Dedifferentiated amniotic fluid mesenchymal stem cell (primary cell): ENCODE measurements around the gene RNASE11.
"Not testable (repeated sequence)": the region's sequence is repeated elsewhere in the genome, so short reads cannot be mapped to it uniquely, and the experiment has no call there.

ENCODE experiments used
- DNase-seq: peaks from one replicate; pipeline ENCODE4 v3.0.0-alpha.2; 2016; ENCODE audit errors: extremely low spot score

The RNASE11 gene

DNA sequence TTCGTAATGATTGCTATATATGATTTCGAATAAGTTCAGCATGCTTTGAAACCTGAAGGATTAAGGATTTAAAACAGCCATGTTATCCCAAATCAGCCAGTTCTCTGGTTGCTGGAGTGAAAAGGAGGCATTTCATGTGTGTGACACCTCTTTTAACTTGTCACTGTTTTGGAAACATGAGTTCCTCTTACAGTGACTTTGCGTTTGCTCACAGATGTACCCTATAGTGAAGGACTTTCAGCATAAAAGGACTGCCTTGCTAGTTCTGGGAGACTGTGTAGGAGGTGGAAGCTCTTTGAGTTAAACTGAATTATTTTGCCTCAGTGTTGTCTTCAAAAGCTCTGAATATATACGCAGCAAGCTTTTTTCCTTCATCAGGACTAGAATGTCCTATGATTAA is 7.6 kb downstream of the RNASE11 start:
- DNase-seq: no peak

DNA sequence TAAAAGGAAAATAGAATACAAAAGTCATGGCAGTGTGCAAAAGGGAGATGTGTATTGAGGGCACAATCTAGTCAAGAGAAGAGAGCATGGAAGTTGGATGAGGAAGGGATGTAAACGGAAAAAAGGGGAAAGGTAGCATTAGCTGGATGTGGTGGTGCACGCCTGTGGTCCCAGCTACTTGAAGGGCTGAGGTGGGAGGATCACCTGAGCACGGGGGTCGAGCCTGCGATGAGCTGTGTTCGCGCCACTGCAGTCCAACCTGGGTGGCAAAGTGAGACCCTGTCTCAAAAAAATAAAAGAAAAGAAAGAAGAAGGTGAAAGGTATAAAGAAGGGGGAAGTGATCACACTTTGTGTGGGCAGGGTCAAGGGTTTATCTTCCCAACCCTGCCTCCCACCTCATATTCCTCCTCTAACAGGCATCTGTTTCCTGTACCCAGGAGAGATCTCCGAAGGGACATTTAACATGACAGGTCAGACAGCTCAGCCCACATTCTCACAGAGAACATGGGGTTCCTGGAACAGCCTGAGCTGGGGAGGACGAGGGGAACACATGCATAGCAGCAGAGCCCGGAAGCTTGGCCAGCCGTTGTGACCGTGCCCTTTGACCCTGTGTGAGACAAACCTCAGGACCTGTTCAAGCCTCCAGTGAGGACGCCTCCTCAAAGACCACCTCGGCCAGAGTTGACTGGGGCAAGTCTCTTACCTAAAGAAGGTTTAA is 8.9 kb downstream of the RNASE11 start:
- DNase-seq: no peak

DNA sequence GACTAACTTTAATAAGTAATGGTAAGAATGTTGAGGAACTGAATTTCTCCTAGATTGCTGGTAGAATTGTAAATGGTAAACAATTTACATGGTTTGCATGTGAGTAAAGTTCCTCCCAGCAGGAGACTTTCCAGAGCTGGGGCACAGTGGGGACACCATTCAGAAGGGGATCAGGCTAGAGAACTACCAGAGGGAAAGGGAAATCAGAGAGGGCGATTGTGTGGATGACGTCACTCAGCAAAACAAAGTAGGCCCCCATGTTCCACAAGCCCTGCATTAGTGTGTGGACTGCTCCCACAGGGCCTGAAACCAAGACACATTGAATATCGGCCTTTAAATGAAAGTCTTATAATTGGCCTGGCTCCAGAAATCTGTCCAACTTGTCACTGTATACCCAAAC is 9.5 kb downstream of the RNASE11 start:
- DNase-seq: no peak

GRCh38 chr14:20572382-20572990 is 15.3 kb downstream of the RNASE11 start:
- DNase-seq: not testable (repeated sequence)

DNA sequence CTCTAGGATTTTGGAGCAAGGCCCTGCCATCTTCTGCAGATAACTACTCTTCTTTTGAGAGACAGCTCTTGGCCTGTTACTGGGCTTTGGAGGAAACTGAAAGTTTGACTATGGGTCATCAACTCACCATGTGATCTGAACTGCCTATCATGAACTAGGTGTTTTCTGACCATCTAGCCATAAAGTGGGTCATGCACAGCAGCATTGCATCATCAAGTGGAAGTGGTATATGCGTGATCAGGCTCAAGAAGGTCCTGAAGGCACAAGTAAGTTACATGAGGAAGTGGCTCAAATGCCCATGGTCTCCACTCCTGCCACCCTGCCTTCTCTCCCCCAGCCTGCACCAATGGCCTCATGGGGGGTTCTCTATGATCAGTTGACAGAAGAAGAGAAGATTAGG is 17.1 kb downstream of the RNASE11 start:
- not testable (repeated sequence) for DNase-seq

DNA sequence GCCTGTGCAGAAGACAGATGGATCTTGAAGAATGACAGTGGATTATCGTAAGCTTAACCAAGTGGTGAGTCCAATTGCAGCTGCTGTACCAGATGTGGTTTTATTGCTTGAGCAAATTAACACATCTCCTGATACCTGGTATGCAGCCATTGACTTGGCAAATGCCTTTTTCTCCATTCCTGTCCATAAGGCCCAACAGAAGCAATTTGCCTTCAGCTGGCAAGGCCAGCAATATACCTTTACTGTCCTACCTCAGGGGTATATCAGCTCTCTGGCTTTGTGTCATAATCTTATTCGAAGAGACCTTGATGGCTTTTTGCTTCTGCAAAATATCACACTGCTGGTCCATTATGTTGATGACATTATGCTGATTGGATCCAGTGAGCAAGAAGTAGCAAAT is 17.9 kb downstream of the RNASE11 start:
- DNase-seq: not testable (repeated sequence)

DNA sequence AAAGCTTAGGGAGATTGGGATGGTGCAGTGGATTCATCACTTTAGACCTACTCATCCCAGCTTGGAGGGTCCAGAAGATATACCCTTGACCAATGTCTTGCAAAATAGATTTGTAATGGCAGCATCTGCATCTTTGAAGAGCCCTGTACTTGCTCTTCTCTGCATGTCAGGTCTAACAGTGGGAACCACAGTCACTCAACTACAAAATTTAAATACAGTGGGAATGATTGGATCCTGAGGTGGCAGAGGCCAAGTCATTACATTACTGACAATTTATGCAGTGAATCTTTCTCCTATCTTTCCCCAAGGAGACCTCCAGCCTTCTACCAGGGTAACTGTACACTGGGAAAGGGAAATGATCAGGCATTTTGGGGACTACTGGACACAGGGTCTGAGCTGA is 18.7 kb downstream of the RNASE11 start:
- DNase-seq: no peak

- no peak for DNase-seq
Observed at GRCh38 chr14:20568393-20568792, 19.4 kb downstream of the RNASE11 start.

GRCh38 chr14:20567199-20567598 is 20.6 kb downstream of the RNASE11 start:
- DNase-seq: not testable (repeated sequence)

GRCh38 chr14:20564501-20564997 is 23.3 kb downstream of the RNASE11 start:
- no peak for DNase-seq

GRCh38 chr14:20563971-20564370 is 23.8 kb downstream of the RNASE11 start:
- DNase-seq: no peak

GRCh38 chr14:20560961-20561360 is 26.8 kb downstream of the RNASE11 start, which contains the start of gene RNASE9:
Gene RNASE9 (minus strand): TSS chr14:20561047.
- no peak for DNase-seq

DNA sequence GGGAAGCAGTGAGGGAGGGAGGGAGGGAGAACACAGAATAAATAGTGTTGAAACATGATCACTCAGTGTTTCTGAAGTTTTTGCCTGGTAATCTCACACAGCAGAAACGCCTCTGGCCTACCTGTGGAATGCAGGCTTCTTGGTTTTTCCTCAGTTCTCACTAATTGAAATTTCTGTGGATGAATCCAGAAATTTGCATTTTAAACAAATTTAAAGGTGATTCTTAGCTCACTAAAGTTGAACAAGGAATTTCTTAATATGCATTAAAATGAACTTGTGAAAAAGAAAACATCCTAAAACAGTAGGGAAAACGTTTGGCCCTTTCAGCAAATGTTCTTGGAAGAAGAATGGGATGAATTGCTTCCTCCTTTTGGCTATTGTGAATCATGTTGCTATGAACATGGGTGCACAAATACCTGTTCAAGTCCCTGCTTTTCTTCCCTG is 28.3 kb downstream of the RNASE11 start:
- no peak for DNase-seq

GRCh38 chr14:20557212-20557542 is 30.6 kb downstream of the RNASE11 start:
- DNase-seq: no peak

- no peak for DNase-seq
Observed at GRCh38 chr14:20556500-20557211, 31.1 kb downstream of the RNASE11 start.

- no peak for DNase-seq
Observed at GRCh38 chr14:20555845-20556244, 32.0 kb downstream of the RNASE11 start.

- no peak for DNase-seq
Observed at GRCh38 chr14:20553024-20553423, 34.8 kb downstream of the RNASE11 start.

- no peak for DNase-seq
Observed at GRCh38 chr14:20551606-20552005, 36.2 kb downstream of the RNASE11 start.

DNA sequence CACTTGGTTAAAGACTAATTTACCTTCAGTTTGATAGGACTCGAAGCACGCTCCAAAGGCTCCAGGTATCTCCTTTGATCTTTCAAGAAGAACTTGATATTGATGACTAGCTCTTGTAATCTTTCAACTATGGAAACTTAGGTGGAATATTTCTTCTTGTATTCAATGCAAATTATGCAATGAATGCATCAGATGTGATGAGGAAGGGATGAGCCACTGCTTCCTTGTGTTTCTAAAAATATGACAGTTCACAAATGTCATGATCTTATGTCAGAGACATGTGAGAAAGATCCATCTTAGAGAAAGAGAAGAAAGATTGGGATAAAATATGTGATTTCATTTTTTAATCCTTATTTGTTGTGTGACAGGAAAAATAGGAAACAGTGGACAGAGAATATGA is 36.9 kb downstream of the RNASE11 start:
- DNase-seq: no peak

DNA sequence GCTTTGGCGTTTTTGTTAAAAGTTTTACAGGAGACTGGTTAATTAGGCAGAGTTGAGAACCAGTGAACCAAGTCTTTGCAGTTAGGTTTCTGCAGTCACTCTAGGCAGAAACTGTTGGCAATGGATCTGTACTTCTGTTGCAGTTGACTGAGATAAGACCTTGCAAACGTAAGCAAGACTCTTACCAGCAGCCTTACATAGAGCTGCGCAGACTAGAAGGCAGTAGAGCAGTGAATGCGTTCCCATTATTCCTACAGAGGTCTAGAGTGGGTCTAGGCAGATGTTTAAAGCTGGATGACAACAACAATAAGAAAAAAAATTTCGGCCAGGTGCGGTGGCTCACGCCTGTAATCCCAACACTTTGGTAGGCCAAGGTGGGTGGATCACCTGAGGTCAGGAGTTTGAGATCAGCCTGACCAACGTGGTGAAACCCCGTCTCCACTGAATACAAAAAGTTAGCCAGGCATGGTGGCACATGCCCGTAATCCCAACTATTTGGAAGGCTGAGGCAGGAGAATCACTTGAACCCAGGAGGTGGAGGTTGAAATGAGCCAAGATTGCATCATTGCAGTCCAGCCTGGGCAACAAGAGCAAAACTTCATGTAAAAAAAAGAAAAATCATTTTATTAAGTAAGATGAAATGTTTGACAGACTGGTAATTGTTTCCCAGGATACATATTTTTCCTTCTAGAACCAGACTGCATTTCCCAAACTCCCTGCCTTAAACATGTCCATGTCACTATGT is 39.2 kb downstream of the RNASE11 start:
- no peak for DNase-seq

DNA sequence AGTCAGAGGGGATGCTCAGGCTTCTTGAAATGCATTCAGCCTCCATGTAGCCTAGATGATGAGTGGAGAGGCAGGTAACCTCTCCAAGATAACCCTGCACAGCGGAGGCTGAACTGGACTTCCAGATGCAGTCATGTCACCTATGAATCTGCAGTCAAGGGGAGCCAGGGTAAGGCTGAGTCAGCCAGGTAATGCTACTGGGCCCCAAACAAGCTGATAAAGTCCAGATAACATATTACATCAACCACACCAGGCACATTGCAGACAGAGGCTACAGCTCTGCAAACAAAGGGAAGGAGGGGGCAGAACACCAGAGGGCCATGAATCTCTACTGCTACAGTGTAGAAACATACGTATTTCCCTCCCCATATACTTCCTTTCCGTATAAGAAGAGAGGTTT is 40.9 kb downstream of the RNASE11 start:
- no peak for DNase-seq

- no peak for DNase-seq
Observed at GRCh38 chr14:20539906-20540305, 47.9 kb downstream of the RNASE11 start.
